NCI-H2107 (cell line): ENCODE data around the gene SLC5A2.

Experiments used
- DNase-seq: peaks from one replicate; lab custom pipeline; 2025; lab: John Stamatoyannopoulos, UW

The SLC5A2 gene

DNA sequence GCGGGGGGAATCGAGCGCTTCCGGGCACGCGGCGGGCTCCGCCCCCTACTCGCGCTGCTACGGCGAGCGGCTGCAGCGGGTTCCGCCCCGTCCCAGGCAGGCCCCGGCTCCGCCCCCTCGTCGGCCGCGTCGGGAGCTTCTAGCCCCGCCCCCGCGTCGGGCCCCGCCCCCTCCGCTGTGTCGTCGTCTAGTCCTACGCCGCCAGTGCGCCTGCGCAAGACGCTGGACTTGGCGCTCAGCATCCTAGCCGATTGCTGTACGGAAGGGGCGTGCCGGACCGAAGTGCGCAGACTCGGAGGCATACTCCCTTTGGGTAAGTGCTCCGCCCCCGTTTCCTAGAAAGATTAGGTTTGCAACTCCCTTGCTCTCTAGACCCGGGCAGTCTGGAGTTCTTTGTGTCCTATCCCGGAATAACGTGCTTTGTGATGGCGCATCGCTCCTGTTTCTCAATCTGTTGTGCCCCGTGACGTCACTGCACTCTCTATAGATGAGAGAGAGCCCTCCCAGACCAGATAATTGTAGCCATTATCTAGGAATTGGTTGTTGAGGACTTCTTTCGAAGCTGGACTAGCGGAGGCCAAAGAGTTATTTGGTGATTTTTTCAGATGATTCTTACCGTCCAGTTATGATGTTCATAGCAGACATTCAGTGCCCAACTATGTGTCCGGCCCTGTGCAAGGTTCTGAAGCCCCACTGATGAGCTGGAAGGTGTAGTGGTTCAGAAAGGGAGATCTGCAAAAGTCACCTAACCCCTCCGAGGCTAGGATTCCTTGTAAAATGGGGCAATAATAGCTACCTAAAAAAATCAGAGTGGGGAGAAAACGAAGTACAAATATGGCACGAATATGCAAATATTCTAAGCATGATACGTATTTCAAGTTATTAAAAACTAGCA, 23.0 kb upstream of the SLC5A2 start:
- peak; percentile 95 for DNase-seq

DNA sequence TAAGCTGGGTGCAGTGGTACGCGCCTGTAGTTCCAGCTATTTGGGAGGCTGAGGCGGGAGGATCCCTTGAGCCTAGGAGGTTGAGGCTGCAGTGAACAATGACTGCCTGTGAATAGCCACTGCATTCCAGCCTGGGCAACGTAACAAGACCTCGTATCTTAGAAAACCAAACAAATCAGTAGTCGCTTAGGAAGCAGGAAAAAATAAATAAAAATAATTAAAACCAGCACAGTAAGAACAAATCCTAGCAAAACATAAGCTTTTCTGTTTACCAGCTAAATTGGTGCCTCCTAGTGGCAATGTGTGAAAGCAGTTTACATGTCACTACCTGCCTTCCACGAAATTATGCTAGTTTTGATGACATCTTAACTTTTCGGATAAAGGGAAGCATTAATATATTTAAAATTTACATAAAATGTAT, 22.3 kb upstream of the SLC5A2 start:
- DNase-seq: no peak

DNA sequence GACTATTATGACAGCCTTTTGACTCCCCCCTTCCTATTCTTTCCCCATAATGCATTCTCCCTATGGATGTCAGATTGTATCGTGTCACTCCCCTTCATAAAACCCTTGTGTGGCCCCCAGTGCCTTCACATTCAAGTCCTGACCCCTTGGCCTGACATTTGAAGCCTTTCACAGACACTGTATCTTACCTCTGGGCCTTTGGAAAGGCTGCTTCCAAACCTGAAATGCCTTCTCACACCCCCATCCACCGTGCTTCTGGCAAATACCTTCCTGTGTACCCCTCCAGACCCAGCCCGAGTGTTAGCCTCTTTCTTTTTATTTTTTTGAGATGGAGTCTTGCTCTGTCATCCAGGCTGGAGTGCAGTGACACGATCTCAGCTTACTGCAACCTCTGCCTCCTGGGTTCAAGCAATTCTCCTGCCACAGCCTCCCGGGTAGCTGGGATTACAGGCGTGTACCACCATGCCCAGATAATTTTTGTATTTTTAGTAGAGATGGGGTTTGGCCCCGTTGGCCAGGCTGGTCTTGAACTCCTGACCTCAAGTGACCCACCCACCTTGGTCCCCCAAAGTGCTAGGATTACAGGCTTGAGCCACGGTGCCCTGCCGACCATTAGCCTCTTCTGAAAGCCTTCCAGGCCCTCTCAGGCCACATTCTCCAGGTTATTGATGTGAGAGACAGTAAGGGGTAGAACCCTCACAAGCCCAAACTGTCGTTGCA, 21.6 kb upstream of the SLC5A2 start:
- no peak for DNase-seq

DNA sequence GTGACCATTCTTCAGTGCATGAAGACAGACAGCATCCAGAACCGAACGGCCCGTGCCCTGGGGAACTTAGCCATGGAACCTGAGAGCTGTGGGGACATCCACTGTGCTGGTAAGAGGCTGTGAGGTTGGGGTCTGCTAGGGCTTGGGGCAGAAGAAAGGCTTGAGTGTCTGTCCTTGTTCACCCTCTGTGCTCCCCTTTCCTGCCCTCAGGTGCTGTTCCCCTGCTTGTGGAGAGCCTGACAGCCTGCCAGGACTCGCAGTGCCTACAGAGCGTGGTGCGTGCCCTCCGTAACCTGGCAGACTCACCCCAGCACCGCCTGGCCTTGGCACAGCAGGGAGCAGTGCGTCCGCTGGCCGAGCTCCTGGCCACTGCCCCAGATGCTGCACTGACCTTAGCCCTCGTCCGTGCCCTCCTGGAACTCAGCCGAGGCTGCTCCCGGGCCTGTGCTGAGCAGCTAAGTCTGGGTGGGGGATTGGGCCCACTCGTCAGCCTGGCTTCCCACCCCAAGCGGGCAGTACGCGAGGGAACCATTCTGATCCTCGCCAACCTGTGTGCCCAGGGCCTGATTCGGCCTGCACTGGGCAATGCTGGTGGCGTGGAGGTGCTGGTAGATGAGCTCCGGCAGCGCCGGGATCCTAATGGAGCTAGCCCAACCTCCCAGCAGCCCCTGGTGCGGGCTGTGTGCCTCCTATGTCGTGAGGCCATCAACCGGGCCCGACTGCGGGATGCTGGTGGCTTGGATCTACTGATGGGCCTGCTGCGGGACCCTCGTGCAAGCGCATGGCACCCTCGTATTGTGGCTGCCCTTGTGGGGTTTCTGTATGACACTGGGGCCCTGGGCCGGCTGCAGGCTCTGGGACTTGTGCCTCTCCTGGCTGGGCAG, 20.8 kb upstream of the SLC5A2 start:
- DNase-seq: no peak

DNA sequence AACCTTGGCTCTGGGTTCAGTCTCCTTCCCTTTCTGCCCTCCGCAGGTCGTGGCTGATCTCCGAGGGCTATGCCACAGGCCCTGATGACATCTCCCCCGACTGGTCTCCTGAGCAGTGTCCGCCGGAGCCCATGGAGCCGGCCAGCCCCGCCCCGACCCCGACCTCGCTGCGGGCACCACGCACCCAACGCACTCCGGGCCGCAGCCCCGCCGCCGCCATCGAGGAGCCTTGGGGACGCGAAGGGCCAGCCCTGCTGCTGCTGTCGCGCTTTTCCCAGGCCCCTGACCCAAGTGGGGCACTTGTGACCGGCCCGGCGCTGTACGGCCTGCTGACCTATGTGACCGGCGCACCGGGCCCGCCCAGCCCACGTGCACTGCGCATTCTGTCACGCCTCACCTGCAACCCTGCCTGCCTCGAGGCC, 18.6 kb upstream of the SLC5A2 start:
- no peak for DNase-seq

DNA sequence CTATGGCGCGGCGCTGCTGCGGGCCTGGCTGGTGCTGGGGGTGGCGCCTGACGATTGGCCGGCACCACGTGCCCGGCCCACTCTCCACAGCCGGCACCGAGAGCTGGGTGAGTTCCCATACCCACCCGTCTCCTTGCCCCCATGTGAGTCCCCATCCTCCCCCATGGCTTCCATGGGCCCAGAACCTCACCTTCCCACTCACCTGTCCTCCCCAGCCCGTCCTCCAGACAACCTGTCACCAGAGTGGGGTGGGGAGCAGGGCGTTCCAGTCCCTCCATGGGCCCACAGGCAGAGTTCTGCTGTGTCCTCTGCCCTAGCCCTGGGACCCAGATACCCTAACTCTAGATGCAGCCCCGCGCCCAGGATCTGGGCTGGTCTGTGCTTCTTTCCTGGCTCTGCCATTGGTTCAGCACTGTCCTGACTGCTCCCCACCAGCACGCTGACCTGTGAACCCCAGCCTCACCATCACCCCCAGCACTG, 18.1 kb upstream of the SLC5A2 start:
- no peak for DNase-seq

DNA sequence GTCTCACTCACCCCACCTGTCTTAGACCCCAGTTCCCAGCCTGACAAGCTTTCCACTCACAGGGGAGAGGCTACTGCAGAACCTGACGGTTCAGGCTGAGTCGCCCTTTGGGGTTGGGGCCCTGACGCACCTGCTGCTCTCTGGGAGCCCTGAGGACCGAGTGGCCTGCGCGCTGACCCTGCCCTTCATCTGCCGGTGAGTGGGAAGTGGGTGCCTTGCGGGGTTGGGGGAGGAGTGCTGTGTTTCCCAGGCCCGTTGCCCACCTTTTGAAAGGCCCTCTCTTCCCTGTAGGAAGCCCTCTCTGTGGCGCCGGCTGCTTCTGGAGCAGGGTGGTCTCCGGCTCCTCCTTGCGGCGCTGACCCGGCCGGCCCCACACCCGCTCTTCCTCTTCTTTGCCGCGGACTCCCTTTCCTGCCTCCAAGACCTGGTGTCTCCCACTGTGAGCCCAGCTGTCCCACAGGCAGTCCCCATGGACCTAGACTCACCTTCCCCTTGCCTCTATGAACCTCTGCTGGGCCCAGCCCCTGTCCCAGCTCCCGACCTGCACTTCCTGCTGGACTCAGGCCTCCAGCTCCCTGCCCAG, 17.0 kb upstream of the SLC5A2 start:
- no peak for DNase-seq

DNA sequence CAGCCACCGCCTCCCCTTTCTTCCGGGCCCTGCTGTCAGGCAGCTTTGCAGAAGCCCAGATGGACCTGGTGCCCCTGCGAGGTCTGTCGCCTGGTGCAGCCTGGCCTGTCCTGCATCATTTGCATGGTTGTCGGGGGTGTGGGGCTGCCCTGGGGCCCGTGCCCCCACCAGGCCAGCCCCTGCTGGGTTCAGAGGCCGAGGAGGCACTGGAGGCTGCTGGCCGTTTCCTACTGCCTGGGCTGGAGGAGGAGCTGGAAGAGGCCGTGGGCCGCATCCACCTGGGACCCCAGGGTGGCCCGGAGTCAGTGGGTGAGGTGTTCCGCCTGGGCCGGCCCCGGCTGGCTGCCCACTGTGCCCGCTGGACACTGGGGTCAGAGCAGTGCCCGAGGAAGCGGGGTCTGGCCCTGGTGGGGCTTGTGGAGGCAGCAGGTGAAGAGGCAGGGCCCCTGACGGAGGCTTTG, 16.5 kb upstream of the SLC5A2 start:
- DNase-seq: no peak

DNA sequence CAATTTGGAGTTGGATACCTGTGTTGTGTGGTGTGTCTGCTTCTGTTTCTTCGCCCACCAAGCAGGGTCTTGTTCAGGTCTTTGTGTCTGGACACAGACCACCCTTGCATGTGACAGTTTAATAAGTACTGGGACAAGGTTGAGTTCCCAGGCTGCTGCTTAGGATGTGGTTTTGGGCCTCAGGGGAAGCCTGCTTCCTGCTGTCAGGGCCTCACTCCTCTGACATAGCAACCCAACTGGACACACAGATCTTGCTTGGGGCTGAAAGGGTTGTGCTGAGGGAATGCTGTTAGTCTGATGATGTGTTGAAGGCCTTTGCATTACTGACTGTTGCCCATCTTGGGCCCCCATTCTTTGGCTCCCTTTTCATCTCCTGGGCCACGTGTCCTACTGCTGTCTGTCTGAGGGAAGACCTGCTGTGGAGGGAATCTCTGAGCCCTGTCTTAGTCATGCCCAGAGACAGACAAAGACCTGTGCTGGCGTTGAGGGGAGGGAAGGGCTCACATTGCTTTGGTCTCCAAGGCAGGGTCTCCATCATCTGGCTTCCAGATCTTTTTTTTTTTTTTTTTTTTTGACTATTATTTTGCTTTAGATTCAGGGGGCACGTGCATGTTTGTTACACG, 15.7 kb upstream of the SLC5A2 start:
- DNase-seq: no peak

DNA sequence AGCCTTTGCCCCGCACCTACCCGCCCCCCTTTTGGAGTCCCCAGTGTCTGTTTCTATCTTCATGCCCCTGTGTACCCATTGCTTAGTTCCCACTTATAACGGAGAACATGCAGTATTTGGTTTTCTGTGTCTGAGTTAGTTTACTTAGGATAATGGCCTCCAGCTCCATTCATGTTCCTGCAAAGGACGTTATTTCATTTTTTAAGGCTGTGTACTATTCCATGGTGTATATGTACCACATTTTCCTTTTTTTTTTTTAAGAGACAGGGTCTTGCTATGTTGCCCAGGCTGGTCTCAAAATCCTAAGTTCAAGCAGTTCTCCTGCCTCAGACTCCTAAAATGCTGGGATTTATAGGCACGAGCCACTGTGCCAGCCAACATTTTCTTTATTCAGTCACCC, 15.1 kb upstream of the SLC5A2 start:
- no peak for DNase-seq

DNA sequence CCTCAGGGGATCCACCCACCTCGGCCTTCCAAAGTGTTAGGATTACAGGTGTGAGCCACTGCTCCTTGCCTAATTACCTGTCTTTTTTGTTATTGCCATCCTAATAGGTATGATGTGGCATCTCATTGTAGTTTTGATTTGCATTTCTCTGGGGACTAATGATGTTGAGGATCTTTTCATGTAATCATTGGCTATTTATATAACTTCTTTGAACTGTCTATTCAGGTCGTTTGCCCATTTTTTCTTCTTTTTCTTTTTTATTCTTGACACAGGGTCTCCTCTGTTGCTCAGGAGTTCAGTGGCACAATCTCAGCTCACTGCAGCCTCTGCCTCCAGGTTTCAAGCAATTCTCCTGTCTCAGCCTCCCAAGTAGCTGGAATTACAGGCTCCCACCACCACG, 12.3 kb upstream of the SLC5A2 start:
- DNase-seq: no peak

DNA sequence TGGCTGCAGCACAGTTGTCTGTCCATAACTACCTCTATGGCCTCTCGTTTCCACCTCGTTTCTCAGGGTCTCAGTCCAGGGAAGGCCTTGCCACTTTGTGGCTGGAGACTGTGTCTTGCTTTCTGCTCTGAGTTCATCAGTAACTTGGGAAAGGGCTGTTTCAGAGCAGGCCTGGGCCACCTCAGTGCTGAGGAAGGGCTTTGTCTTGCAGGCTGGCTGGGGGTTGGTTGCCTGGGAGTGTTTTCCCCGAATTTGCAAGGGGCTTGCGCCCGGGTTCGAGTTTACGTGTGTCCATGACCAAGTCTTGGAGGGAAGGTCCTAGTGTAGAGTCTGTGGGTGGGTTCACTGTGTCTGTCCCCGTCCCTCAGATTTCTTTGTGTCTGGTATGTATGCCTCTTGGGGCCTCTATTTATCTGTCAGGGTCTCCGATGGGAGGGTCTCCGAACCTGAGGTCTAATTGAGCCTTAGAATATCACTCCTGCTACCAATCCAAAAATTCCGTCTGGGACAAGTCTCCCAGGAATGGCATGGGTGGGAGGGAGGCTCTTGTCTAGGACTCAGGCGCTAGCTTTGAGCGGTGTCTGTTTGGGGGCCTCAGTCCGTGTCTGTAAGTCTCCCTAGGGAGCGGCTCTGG, 11.6 kb upstream of the SLC5A2 start:
- no peak for DNase-seq

DNA sequence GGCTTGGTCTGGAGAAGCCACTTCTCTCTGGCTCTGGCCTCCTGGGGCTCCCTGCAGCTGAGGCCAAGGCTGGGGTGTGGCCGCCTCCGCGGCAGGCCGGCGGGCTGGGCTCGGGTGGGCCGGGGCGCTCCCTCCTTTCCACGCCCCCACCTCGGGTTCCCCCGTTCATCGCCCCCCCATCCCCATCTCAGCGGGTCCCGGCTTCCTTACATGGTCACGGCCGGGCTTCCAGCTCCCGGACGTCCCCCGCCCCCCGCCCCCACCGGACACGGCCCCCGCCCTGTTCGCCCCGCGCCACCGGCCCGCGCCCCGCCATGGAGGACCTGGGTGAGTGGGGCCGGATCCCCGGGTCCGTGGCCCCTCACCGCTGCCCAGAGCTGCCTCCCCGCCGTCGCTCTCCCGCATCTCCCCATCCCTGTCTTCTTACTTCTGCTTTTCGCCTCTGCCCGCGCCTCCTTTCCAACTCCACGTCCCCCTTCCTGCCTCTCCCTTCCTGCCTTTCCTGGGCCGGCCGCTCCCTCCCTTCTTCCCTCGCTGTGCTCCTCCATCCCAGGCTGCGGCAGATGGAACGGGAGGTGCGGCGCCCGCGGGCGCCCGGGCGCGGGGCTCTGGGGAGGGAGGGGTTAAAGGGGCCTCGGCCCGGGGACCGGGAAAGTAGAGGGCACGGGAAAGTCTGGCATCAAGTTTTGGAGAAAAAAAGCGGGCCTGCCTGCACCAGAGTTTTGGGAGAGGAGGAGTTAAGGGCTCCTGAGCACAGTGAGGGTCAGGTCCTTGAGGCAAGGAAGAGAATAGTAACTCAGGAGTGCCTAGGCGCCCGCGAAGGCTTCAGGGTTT, 10.8 kb upstream of the SLC5A2 start, which contains the start of gene TGFB1I1:
Gene TGFB1I1, plus strand, starts transcription at position 278 of the 834 bp plus-strand sequence. Its CDS starts 37 bp downstream, at position 315.
- DNase-seq: no peak

DNA sequence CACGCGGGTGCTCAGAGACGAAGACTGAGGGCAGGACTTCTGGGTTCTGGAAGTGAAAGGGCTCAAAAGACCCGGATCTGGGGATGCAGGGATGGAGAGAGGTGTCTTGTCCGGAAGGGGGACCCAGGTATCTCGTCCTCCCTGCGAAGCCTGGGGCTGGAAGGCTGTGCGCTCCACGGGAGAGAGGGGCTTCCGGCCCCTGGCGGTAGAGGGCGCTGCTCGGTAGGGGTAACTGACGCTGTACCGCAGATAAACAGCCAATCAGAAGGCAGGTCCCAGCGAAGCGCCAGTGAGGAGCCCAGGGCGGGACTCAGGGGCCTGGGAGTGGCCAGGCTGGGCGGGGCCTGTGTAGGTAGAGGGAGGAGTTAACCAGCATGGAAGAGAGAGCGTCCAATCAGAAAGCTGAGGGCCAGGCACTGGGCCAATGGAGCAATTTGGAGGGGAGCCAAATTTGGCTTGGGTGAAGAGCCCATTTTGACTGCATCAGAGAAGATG, 10.2 kb upstream of the SLC5A2 start:
- peak; percentile 29 for DNase-seq

DNA sequence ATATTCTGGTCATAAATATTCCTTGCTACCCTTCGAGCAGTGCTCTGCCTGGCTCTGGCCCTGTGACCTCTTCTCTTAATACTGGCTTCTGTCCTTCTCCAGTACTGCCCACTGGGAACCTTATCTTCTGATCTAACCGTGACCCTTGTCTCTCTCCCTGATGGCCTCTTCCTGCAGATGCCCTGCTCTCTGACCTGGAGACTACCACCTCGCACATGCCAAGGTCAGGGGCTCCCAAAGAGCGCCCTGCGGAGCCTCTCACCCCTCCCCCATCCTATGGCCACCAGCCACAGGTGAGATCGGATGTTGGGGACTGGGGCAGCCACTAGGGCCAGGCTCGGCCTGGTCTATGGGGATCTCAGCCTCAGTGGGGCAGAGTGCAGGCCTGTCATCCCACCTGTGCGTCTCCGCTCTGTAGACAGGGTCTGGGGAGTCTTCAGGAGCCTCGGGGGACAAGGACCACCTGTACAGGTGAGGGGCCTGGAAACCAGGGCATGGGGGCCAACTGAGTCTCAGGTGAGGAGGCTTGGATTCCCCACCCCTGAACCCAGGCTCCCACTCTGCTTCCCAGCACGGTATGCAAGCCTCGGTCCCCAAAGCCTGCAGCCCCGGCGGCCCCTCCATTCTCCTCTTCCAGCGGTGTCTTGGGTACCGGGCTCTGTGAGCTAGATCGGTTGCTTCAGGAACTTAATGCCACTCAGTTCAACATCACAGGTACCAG, 9.5 kb upstream of the SLC5A2 start:
- DNase-seq: no peak

DNA sequence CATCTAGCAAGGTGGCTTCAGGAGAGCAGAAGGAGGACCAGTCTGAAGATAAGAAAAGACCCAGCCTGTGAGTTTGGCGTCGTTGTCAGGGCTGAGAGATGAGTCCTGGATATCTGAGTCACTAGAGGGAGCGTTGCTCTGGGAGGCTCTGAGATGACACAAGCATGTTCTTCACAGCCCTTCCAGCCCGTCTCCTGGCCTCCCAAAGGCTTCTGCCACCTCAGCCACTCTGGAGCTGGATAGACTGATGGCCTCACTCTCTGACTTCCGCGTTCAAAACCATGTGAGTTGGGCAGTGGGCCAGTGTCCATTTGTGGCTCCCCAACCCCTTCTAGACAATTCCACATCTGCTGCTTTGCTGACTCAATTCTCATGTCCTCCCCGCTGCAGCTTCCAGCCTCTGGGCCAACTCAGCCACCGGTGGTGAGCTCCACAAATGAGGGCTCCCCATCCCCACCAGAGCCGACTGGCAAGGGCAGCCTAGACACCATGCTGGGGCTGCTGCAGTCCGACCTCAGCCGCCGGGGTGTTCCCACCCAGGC, 8.7 kb upstream of the SLC5A2 start:
- no peak for DNase-seq

DNA sequence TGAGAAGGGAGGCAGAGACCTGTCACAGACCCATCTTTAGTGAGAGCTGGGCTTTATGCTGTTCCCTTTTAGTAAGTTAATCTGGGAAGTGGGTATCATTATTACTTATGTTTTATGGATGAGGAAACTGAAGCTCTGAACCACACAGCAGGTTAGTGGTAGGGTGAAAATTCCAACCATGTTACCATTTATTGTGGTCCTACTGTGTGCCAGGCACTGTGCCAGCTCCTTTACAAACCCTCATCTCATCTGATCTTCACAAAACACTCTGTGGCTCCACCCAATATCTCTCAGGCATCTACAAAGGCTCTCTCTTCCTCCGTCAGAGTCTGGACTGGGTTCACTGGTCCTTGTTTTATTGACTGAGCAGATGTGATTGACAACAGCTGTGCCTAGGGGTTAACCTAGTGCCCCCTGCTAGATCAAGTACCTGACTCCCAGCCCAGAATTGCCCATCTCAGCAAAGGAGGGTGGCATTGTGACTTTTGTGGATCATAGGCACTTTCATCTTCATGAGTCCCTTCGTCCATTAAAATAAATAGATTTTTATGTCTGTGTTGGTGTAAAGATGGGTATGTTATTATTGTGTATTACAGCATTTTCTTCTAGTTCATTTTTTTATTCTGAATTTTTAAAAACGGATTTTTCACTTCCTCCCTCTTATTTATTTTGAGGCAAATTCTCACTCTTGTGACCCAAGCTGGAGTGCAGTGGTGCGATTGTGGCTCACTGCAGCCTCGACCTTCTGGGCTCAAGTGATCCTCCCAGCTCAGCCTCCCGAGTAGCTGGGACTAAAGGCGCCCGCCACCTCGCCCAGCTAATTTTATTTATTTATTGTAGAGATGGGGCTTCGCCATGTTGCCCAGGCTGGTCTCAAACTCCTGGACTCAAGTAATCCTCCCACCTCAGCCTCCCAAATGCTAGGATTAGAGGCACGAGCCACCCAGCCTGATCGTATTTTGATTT, 7.9 kb upstream of the SLC5A2 start:
- no peak for DNase-seq
